Mesenchymal stem cell (in vitro differentiated cells and primary cell): ENCODE results near the gene CCNJ.

Source experiments
- DNase-seq: peaks from one replicate; pipeline ENCODE4 v3.0.0-alpha.2; 2013
- H2AFZ ChIP-seq: one replicate; pipeline ENCODE4 v1.6.1; 2013; ENCODE audit warnings: low read depth, mild to moderate bottlenecking, control low read depth, inconsistent platforms, low read length, moderate library complexity
- H2AK5ac ChIP-seq: 2 replicates; pipeline ENCODE4 v1.6.1; 2013; ENCODE audit warnings: low read length, moderate library complexity, mild to moderate bottlenecking, inconsistent platforms; ENCODE audit not compliant: severe bottlenecking
- H2BK120ac ChIP-seq: one replicate; pipeline ENCODE4 v1.6.1; 2013; ENCODE audit warnings: low read depth, mild to moderate bottlenecking, inconsistent platforms, low read length, moderate library complexity
- H2BK12ac ChIP-seq, 2 experiments: one replicate each; pipeline ENCODE4 v1.6.1; 2013; ENCODE audit warnings: inconsistent platforms in 2 of 2, low read length in 2 of 2, mild to moderate bottlenecking in 2 of 2, moderate library complexity in 2 of 2, control low read depth in 1 of 2
- H2BK15ac ChIP-seq: one replicate; pipeline ENCODE4 v1.6.1; 2013; ENCODE audit warnings: mild to moderate bottlenecking, low read depth, inconsistent platforms; ENCODE audit not compliant: poor library complexity, severe bottlenecking
- H2BK5ac ChIP-seq: 2 replicates; pipeline ENCODE4 v1.6.1; 2013; ENCODE audit warnings: low read depth, mild to moderate bottlenecking, low read length, control low read depth, inconsistent platforms; ENCODE audit not compliant: poor library complexity, severe bottlenecking
- H3K14ac ChIP-seq, 2 experiments: one replicate each; pipeline ENCODE4 v1.6.1; 2013; ENCODE audit warnings: inconsistent platforms in 2 of 2, low read length in 2 of 2, control low read depth in 1 of 2, mild to moderate bottlenecking in 1 of 2, moderate library complexity in 1 of 2
- H3K18ac ChIP-seq, 2 experiments: one replicate each; pipeline ENCODE4 v1.6.1; 2013; ENCODE audit warnings: inconsistent platforms in 2 of 2, low read length in 2 of 2, control low read depth in 1 of 2, low read depth in 1 of 2, mild to moderate bottlenecking in 1 of 2
- H3K23ac ChIP-seq, 2 experiments: one replicate each; pipeline ENCODE4 v1.6.1; 2013; ENCODE audit warnings: inconsistent platforms in 2 of 2, low read length in 2 of 2, mild to moderate bottlenecking in 2 of 2, moderate library complexity in 2 of 2, control low read depth in 1 of 2
- H3K27ac ChIP-seq: 2 replicates; pipeline ENCODE4 v1.5.1; 2013; ENCODE audit warnings: mild to moderate bottlenecking, moderate library complexity, low read length, control low read depth, inconsistent platforms; ENCODE audit not compliant: poor library complexity, severe bottlenecking
- H3K27me3 ChIP-seq, 2 experiments: 2 replicates each; pipeline versions ENCODE4 v1.6.1 to v1.7.0; 2013; ENCODE audit warnings: low read length in 2 of 2, mild to moderate bottlenecking in 2 of 2, moderate library complexity in 2 of 2, control low read depth in 1 of 2, inconsistent platforms in 1 of 2; ENCODE audit not compliant: control insufficient read depth in 1 of 2, insufficient read depth in 1 of 2
- H3K36me3 ChIP-seq, 2 experiments: 2 replicates each; pipeline versions ENCODE4 v1.6.1 to v1.7.0; 2013; ENCODE audit warnings: low read length in 2 of 2, control low read depth in 1 of 2, inconsistent platforms in 1 of 2, low read depth in 1 of 2, mild to moderate bottlenecking in 1 of 2; ENCODE audit not compliant: insufficient read depth in 2 of 2, control insufficient read depth in 1 of 2
- H3K4ac ChIP-seq, 2 experiments: one replicate each; pipeline ENCODE4 v1.6.1; 2013; ENCODE audit warnings: inconsistent platforms in 2 of 2, low read length in 2 of 2, mild to moderate bottlenecking in 2 of 2, moderate library complexity in 2 of 2, control low read depth in 1 of 2, low read depth in 1 of 2
- H3K4me1 ChIP-seq: 2 replicates; pipeline ENCODE4 v1.6.1; 2013; ENCODE audit warnings: low read depth, low read length, control low read depth; ENCODE audit not compliant: control insufficient read depth, insufficient read depth
- H3K4me2 ChIP-seq: 2 replicates; pipeline ENCODE4 v1.6.1; 2013; ENCODE audit warnings: low read length, mild to moderate bottlenecking, inconsistent platforms; ENCODE audit not compliant: poor library complexity, severe bottlenecking
- H3K4me3 ChIP-seq, 2 experiments: 2 replicates each; pipeline versions ENCODE4 v1.5.1 to v1.7.0; 2013; ENCODE audit warnings: low read length in 2 of 2, mild to moderate bottlenecking in 2 of 2, control low read depth in 1 of 2, low read depth in 1 of 2; ENCODE audit not compliant: insufficient read depth in 1 of 2
- H3K79me1 ChIP-seq: replicated peaks from 2 replicates; pipeline ENCODE4 v1.6.1; 2013; ENCODE audit warnings: mild to moderate bottlenecking, control low read depth, low read length, inconsistent platforms; ENCODE audit not compliant: poor library complexity, severe bottlenecking
- H3K9ac ChIP-seq: 2 replicates; pipeline ENCODE4 v1.7.0; 2013; ENCODE audit warnings: mild to moderate bottlenecking, low read length, moderate library complexity
- H3K9me3 ChIP-seq: 2 replicates; pipeline ENCODE4 v1.7.0; 2013; ENCODE audit warnings: mild to moderate bottlenecking, low read length; ENCODE audit not compliant: control insufficient read depth
- H4K8ac ChIP-seq: one replicate; pipeline ENCODE4 v1.6.1; 2013; ENCODE audit warnings: inconsistent platforms, mild to moderate bottlenecking, low read length, moderate library complexity
- H4K91ac ChIP-seq: one replicate; pipeline ENCODE4 v1.6.1; 2013; ENCODE audit warnings: mild to moderate bottlenecking, low read length, inconsistent platforms
- WGBS: methylation state at CpG from one replicate; pipeline ENCODE4 v1.1.7; 2013; ENCODE audit warnings: mixed read lengths; 5-methylcytosine and 5-hydroxymethylcytosine counted together

CCNJ gene

DNA sequence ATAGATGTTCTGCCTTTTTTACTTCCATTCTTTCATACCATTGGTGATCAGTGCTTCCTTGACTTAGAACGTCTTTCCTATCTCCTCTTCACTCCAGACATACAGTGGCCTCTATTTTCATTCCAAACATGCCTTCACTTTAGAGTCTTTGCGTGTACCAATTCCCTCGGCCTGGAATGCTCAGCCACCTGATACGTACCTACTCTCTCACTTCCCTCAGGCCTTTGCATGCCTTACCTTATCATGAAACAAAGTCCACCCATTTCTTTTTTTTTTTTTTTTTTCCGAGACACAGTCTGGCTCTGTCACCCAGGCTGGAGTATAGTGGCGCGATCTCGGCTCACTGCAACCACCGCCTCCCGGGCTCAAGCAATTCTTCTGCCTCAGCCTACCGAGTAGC lies 2.2 kb upstream of the CCNJ start:
- Histone ChIP-seq H2BK12ac (no peak overlapping the region), H3K27ac (no peak overlapping the region), H2AK5ac (no peak overlapping the region), H3K36me3 (no peaks in the 10 kb centered on the region), H3K4me3 (no peak overlapping the region), H3K23ac (no peak overlapping the region), H4K8ac (no peak overlapping the region), H2AFZ (no peak overlapping the region), H3K9me3 (no peaks in the 10 kb centered on the region), H3K79me1 (peaks cover 5% of the 10 kb centered on the region), H2BK5ac (no peak overlapping the region), H3K4ac (no peak overlapping the region), H3K4me2 (no peak overlapping the region), H2BK15ac (no peak overlapping the region), H3K27me3 (no peaks in the 10 kb centered on the region), H4K91ac (no peak overlapping the region), H3K4me1 (peaks cover 4% of the 10 kb centered on the region), H3K14ac (no peak overlapping the region), H2BK120ac (no peak overlapping the region), H3K9ac (no peak overlapping the region), H3K18ac (no peak overlapping the region)
- WGBS, result 90% methylated on average over 11 of the region's 11 CpGs
- no peak for DNase-seq

DNA sequence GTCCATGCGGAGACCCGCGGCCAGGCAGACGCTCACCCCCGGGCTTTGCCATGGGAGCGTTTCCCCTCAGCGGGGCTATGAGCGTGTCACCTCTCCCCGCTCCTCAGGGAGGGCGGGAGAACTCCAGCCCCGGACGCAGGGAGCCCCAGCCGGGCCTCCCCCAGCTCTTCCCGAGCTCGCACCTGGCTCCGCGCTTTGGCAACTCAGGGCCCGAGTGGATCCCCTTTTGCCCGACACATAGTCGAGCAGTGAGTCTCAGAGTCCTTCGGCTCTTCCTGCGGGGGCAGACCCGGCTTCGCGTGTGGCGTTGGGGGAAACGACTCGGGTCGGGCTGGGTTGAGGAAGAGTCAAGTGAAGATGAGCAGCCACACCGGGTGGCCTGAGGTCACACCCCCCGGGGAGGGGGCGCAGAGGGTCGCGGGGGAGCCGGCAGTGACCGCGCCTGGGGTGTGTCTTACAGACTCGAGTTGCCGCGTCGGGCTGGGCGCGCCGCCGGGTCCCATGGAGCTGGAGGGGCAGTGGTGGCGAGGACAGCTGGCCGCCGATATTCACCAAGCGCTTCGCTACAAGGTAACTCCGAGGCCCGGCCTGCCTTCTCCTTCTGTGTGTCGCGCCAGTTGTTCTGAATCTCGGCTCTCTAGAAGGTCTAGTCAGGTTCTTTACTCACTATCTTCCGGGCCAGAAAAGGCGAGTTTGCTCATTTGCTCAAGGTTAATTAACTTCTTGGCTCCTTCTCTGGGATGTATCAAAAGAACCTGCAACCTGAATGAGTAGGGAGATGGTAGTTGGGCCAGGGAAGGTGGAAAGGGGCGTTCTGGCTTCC lies 721 bp downstream of the CCNJ start:
- peak overlapping the region; percentile 42 to 94 for H3K23ac ChIP-seq
- peak overlapping the region; percentile 74 for H3K27ac ChIP-seq
- peak overlapping the region in 1 of 2 experiments; percentile 61 for H2BK12ac ChIP-seq
- H3K4me1 ChIP-seq, result peaks cover 4% of the 10 kb centered on the region
- H2BK15ac ChIP-seq, result peak overlapping the region; percentile 83
- H3K18ac ChIP-seq, result peak overlapping the region; percentile 96 to 98
- H4K91ac ChIP-seq, result peak overlapping the region; percentile 94
- WGBS, result under 1% methylated on average over 55 of the region's 58 CpGs
- DNase-seq, result peak; percentile 69
- peak overlapping the region; percentile 93 for H4K8ac ChIP-seq
- H3K4me2 ChIP-seq, result peak overlapping the region; percentile 90
- H3K27me3 ChIP-seq, result no peaks in the 10 kb centered on the region
- H3K4me3 ChIP-seq, result peak overlapping the region; percentile 83 to 91
- peak overlapping the region; percentile 90 for H3K9ac ChIP-seq
- H2AK5ac ChIP-seq, result no peak overlapping the region
- H3K36me3 ChIP-seq, result peaks cover 3 to 13% of the 10 kb centered on the region in 2 experiments
- H3K14ac ChIP-seq, result peak overlapping the region in 1 of 2 experiments; percentile 74
- H2BK120ac ChIP-seq, result peak overlapping the region; percentile 85
- peak overlapping the region; percentile 53 for H2BK5ac ChIP-seq
- H3K4ac ChIP-seq, result peak overlapping the region; percentile 64 to 84
- H2AFZ ChIP-seq, result peak overlapping the region; percentile 88
- no peaks in the 10 kb centered on the region for H3K9me3 ChIP-seq
- H3K79me1 ChIP-seq, result peaks cover 11% of the 10 kb centered on the region

DNA sequence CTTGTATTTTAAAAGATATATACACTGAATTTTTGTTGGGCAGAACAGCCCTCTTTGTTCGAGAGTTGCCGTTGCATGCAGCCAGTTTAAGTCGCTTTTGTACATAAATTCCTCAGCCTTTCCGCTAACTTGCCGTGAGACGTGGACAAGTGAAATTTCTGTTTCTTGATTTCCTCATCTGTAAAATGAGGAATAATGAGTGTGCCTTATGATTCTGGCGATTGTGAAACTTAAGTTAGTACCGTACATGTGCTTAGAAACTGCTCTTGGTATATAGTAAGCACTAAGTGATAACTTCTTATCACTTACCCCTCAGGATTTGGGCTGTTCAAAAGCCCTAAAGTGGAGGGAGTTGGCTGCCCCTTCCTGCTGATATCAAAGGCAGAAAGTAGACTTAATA lies 1.4 kb downstream of the CCNJ start:
- Histone ChIP-seq H3K4ac (no peak overlapping the region), H3K14ac (no peak overlapping the region), H3K18ac (no peak overlapping the region), H2AK5ac (no peak overlapping the region), H2BK15ac (no peak overlapping the region), H3K27me3 (no peaks in the 10 kb centered on the region), H3K9ac (peak overlapping the region; percentile 90), H2BK120ac (no peak overlapping the region), H4K8ac (no peak overlapping the region), H2AFZ (no peak overlapping the region), H3K23ac (no peak overlapping the region), H3K79me1 (peaks cover 12% of the 10 kb centered on the region), H3K4me3 (peak overlapping the region; percentile 83 to 91), H2BK12ac (no peak overlapping the region), H3K27ac (peak overlapping the region; percentile 69), H3K9me3 (no peaks in the 10 kb centered on the region), H4K91ac (no peak overlapping the region), H3K4me1 (peaks cover 4% of the 10 kb centered on the region), H2BK5ac (no peak overlapping the region), H3K4me2 (peak overlapping the region; percentile 90), H3K36me3 (peaks cover 3 to 13% of the 10 kb centered on the region in 2 experiments)
- WGBS, result 12% methylated on average over 6 of the region's 8 CpGs
- peak; percentile 55 for DNase-seq

DNA sequence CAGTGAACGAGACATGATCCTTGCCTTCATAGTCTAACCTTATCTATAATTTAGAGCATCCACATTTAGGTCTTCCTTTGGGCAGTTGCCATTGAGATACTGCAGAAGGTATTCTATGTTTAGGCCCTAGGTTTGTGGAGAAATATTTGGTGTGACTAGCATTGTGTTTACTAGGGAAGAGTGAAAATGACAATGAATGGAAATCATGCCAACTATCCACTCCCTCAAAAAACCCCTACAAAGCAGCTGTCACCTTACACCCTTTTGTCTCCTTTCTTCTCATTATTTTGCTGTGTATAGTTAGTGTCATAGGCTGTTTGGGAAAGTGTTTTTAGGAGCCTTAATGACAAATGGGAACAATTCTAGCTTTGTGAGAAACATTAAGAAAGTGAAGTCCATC lies 3.2 kb downstream of the CCNJ start:
- Histone ChIP-seq H3K9ac (no peak overlapping the region), H3K27me3 (no peaks in the 10 kb centered on the region), H3K36me3 (peaks cover 6 to 22% of the 10 kb centered on the region in 2 experiments), H4K8ac (no peak overlapping the region), H2BK120ac (no peak overlapping the region), H3K4me2 (no peak overlapping the region), H3K27ac (no peak overlapping the region), H3K9me3 (no peaks in the 10 kb centered on the region), H3K4me3 (no peak overlapping the region), H3K14ac (no peak overlapping the region), H3K4ac (no peak overlapping the region), H4K91ac (no peak overlapping the region), H3K79me1 (peaks cover 17% of the 10 kb centered on the region), H3K23ac (no peak overlapping the region), H3K4me1 (peaks cover 4% of the 10 kb centered on the region), H2BK15ac (no peak overlapping the region), H2AK5ac (no peak overlapping the region), H2AFZ (no peak overlapping the region), H3K18ac (no peak overlapping the region), H2BK5ac (no peak overlapping the region), H2BK12ac (no peak overlapping the region)
- DNase-seq, result no peak
- WGBS, result no CpG with 5 or more reads among the region's 1 CpG
